TTC549 (cell line): ENCODE data around the gene UBE2L3.
A peak's percentile ranks its signal among the peaks of the same experiment; 100 is the strongest.
"Not testable (repeated sequence)": the region's sequence is repeated elsewhere in the genome, so short reads cannot be mapped to it uniquely, and the experiment has no call there.

Experiments
- FAIRE-seq: peaks from 2 replicates; lab custom pipeline; 2012; peaks lifted over from hg19 to GRCh38; lab: Jason Lieb, UNC

The UBE2L3 gene

GRCh38 chr22:21628386-21629254 is 61.1 kb downstream of the UBE2L3 start:
- no peak for FAIRE-seq

- FAIRE-seq, result no peak
These were observed 62.0 kb downstream of the UBE2L3 start, which contains the start of gene YDJC for GRCh38 chr22:21629255-21630149. YDJC (minus strand) TSS chr22:21630022; CDS start chr22:21630014, 8 bp downstream.

- no peak for FAIRE-seq
These were observed 63.5 kb downstream of the UBE2L3 start for GRCh38 chr22:21631025-21631424.

- FAIRE-seq, result no peak
These were observed 64.9 kb downstream of the UBE2L3 start, which contains the start of gene CCDC116 for GRCh38 chr22:21632237-21632895. CCDC116 (plus strand) TSS chr22:21632760; CDS start chr22:21633182, 422 bp downstream.

GRCh38 chr22:21632931-21633330 is 65.4 kb downstream of the UBE2L3 start:
- FAIRE-seq, result no peak

- no peak for FAIRE-seq
These were observed 66.0 kb downstream of the UBE2L3 start for GRCh38 chr22:21633481-21633880.

- no peak for FAIRE-seq
These were observed 66.6 kb downstream of the UBE2L3 start for GRCh38 chr22:21634081-21634480.

- FAIRE-seq, result no peak
These were observed 67.3 kb downstream of the UBE2L3 start for GRCh38 chr22:21634844-21635243.

GRCh38 chr22:21635771-21636510 is 68.4 kb downstream of the UBE2L3 start:
- FAIRE-seq, result no peak

- no peak for FAIRE-seq
These were observed 69.2 kb downstream of the UBE2L3 start for GRCh38 chr22:21636629-21637218.

GRCh38 chr22:21637450-21637849 is 69.9 kb downstream of the UBE2L3 start:
- FAIRE-seq, result not testable (repeated sequence)

GRCh38 chr22:21639359-21639758 is 71.8 kb downstream of the UBE2L3 start:
- no peak for FAIRE-seq

GRCh38 chr22:21640810-21641209 is 73.3 kb downstream of the UBE2L3 start:
- FAIRE-seq, result no peak

- FAIRE-seq, result no peak
These were observed 73.9 kb downstream of the UBE2L3 start for GRCh38 chr22:21641417-21641788.

- FAIRE-seq, result peak; percentile 94
These were observed 74.5 kb downstream of the UBE2L3 start, which contains the start of gene SDF2L1 for GRCh38 chr22:21641789-21642583. SDF2L1 (plus strand) TSS chr22:21642302; CDS start chr22:21642337, 35 bp downstream.

GRCh38 chr22:21642584-21643448 is 75.3 kb downstream of the UBE2L3 start:
- no peak for FAIRE-seq

GRCh38 chr22:21643533-21644357 is 76.2 kb downstream of the UBE2L3 start:
- FAIRE-seq, result no peak

GRCh38 chr22:21645513-21645912 is 78.0 kb downstream of the UBE2L3 start:
- not testable (repeated sequence) for FAIRE-seq
